ENCODE data around the gene SDK1.
"Not testable (repeated sequence)": the region's sequence is repeated elsewhere in the genome, so short reads cannot be mapped to it uniquely, and the experiment has no call there.

Gene SDK1

DNA sequence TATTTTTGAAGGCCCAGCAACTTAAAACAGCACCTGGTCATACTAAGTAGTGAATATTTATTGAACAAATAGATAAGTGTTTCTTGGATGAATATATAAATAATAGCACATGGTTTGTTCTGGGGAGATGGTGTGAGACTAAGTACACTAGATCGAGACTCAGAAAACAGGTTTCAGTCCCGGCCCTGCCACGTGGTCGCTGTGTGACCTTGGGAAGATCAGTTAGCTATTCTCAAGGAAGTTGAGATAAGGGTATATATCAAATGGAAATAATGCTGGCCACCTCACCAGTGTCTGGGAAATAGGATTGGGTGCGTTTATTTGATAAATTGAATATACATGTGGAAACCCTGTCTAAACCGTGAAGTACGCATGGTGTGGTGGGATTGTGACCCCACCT lies 354.6 kb downstream of the SDK1 start:
- DNase-seq (ENCODE audit: low read depth in 2 of 2) = no peak

- DNase-seq (ENCODE audit: low read depth in 2 of 2) = no peak
Observed at GRCh38 chr7:3657206-3657605, 356.2 kb downstream of the SDK1 start.

- no peak for DNase-seq (ENCODE audit: low read depth in 2 of 2)
Observed at GRCh38 chr7:3668743-3669142, 367.7 kb downstream of the SDK1 start.

- no peak for DNase-seq (ENCODE audit: low read depth in 2 of 2)
Observed at GRCh38 chr7:3670898-3671297, 369.8 kb downstream of the SDK1 start.

DNA sequence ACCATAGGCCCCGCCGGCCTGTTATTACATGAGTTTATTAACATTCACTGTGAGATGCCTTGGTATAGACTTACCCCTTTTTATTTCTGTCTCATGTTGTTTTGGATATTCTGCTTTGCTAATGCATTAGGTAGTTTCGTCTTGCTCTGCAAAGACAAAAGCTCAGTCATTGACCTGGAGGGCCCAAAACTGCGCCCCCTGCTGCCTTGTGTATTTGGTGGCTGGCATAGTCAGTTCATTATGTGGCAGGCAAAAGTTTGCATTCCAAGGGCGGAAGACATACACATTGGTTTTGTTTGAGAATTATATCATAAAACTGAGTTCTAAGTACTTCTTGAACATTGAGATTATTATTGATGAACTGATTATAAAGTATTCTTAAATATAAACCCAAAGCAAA lies 372.5 kb downstream of the SDK1 start:
- peak; percentile 38 to 46 for DNase-seq (ENCODE audit: low read depth in 2 of 2)

GRCh38 chr7:3678314-3678810 lies 377.3 kb downstream of the SDK1 start:
- no peak for DNase-seq (ENCODE audit: low read depth in 2 of 2)

DNA sequence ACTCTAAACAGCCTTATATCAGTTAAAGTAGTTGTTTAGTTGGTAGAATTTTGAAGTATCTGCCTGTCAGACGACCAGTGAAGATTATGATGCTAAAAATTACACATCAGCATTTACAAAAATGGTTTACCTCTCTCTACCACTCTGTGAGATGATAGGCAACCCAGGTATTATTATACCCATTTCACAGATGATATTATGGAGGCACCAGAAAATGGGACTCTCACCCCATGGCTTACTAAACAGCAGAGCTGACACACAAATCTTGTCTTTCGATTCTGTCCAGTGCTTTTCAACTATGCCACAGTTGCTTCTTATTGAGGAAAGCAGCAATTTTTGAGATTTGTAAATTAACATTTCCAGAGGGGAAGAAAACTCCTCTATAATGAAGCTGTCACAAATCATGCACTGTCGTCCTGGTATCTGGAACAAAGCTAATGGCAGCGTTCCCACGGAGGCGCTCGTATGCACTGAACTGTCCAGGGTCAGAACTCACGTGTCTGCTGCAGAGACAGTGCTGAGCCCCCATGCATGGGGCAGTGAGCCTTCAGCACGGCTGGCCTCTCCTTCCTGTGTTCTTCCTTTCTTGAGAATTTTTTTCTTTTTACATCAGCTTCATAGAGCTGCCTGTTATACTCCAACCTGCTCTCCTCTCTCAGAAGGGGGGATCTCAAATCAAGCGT lies 381.1 kb downstream of the SDK1 start:
- DNase-seq (ENCODE audit: low read depth in 2 of 2) = no peak

GRCh38 chr7:3683546-3684539 lies 382.8 kb downstream of the SDK1 start:
- no peak for DNase-seq (ENCODE audit: low read depth in 2 of 2)

- DNase-seq (ENCODE audit: low read depth in 2 of 2) = no peak
Observed at GRCh38 chr7:3688071-3688470, 387.0 kb downstream of the SDK1 start.

DNA sequence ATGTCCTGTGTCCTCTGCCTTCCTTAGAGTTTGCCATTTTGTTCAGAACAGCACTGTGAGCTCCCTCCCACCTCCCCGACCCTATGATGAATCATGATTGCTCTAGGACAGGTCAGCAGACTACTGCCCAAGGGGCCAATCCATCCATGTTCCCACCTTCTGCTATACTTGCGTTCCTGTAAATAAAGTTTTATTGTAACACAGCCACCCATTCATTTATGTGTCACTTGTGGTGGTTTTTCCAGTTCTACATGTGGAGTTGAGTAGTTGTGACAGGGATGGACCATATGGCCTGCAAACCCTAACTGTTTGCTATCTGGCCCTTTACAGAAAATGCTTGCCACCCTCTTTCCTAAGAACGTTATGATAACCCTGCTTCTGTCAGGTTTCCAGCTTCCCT lies 387.8 kb downstream of the SDK1 start:
- DNase-seq (ENCODE audit: low read depth in 2 of 2) = no peak

DNA sequence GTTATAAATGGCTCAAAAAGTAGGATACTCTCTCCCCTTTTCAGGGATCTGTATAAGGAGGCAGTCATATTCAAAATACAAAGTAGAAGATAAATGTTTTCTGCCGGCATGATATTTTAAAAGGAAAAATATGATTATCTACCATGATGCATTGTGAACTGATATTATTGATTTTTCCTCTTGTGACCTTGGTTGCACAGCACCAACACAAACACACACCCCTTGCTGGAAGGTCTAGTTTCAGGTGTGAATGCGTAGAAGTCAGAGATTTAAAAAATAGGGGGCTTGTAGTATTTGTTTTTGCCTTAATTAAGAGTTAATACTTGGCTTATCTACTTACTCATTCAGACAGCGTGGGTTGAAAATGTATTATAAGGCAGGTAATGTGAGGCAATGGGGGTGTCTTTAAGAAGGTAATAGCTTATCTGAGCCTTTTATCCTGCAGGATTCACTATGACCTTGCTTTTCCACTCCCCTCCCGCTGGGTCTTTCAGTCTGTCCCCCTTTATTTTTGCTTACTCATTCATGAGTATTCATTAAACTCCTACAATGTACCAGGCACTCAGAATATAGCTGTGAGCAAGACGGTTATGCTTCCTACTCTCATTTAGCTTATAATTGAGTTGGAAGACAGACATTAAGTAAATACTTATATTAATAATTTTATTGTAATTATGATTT lies 390.6 kb downstream of the SDK1 start:
- no peak for DNase-seq (ENCODE audit: low read depth in 2 of 2)

DNA sequence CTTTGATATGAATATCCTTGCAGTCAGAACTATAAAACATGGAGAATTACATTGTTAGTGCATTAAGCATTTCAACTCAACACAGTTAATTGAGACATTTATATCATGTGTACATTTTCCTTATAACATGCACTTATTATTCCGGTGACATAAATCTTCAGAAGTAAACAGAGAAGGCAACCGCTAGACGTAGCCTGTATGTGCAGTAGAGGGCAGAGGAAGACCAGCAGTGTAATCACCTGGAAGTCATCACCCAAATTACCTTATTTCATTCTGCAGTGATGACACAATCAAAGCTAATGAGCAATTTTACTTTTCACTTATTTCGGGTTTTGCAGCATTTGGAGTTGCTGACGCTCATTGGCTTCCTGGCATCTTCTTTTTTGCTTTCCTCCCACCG lies 394.6 kb downstream of the SDK1 start:
- no peak for DNase-seq (ENCODE audit: low read depth in 2 of 2)

GRCh38 chr7:3696113-3696512 lies 395.1 kb downstream of the SDK1 start:
- DNase-seq (ENCODE audit: low read depth in 2 of 2) = no peak

GRCh38 chr7:3697472-3697871 lies 396.4 kb downstream of the SDK1 start:
- no peak for DNase-seq (ENCODE audit: low read depth in 2 of 2)

- no peak for DNase-seq (ENCODE audit: low read depth in 2 of 2)
Observed at GRCh38 chr7:3705258-3705657, 404.2 kb downstream of the SDK1 start.

GRCh38 chr7:3706091-3706490 lies 405.0 kb downstream of the SDK1 start:
- DNase-seq (ENCODE audit: low read depth in 2 of 2) = not testable (repeated sequence)

GRCh38 chr7:3710122-3710521 lies 409.1 kb downstream of the SDK1 start:
- DNase-seq (ENCODE audit: low read depth in 2 of 2) = no peak

DNA sequence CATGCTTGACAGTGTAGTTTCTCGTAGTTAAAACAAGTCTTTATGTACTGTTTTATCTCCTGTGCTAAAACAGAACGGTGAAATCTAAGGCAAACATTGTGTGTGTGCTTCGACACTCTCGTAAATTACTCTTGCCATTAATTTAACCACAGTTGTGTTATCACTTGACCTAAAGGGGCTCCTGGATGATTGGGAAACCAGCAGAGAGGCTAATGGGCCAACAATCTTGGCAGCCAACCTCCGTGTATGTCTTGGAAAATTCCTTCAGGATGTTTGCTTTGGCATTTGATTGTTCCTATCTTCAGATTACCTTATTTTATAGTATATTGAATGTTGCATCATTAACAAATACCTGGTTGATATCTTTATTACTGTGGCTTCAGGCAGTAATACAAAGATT lies 409.5 kb downstream of the SDK1 start:
- DNase-seq (ENCODE audit: low read depth in 2 of 2) = no peak

- DNase-seq (ENCODE audit: low read depth in 2 of 2) = no peak
Observed at GRCh38 chr7:3712841-3713240, 411.8 kb downstream of the SDK1 start.

DNA sequence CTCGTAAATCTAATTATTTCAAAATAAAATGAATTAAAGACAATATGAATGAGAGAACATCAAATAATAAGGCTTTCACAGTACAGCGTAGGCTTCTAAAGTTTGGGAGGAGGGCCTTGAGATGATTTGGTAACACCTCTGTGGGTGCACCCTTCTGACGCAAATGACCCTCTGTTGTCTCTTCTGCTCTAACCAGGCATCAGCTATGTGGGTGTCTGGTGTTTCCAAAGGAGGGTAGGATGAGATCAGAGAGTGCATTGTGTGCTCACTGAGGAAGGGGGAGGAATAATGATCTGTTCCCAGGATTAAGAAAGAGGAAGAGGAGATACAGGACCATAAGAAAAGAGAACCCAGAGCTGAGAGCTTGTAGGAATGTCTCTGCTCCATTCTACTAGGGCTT lies 420.4 kb downstream of the SDK1 start:
- no peak for DNase-seq (ENCODE audit: low read depth in 2 of 2)

DNA sequence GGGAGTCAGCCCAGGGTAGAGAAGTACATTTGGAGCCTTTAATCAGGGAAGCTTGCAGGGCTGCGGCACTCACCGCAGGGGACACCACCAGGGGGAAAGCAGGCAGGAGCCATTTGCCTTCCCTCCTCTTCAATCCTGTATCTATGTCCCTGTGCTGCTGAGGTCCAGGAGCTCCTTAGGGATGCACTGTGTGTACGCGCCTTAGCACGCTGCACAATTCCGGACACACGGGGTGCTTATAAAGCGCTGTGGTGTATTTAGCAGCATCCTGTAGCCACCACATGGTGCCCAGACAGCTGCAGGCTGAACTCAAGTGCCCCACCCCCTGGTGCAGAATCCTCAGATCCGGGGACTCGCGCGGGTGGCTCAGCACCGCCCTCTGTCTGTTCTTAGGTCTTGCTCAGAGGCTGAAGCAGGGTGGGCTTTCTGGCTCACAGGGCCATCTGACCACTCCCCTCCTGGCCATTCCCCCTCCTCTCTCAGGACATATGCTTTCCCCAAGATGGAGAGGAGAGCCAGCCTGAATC lies 421.4 kb downstream of the SDK1 start:
- no peak for DNase-seq (ENCODE audit: low read depth in 2 of 2)

All from activated CD4-positive, alpha-beta T cell treated with anti-CD3 and anti-CD28 coated beads for 24 hours (primary cell).